GM18502 (cell line): ENCODE results near the gene TMEM120B.
"Not testable (repeated sequence)": the region's sequence is repeated elsewhere in the genome, so short reads cannot be mapped to it uniquely, and the experiment has no call there.

ENCODE experiments used
- ATAC-seq: cut with Tn5 transposase; IDR thresholded peaks from one replicate; pipeline ENCODE4 v1.9.1; 2021; ENCODE audit warnings: mild to moderate bottlenecking; ENCODE audit not compliant: unreplicated experiment, poor library complexity

The TMEM120B gene

GRCh38 chr12:121712461-121713256 lies at the start of gene TMEM120B:
TSS of gene TMEM120B (plus strand) at chr12:121712752. CDS start at chr12:121712896, 144 bp downstream.
- peak; percentile 80 for ATAC-seq

- no peak for ATAC-seq
Observed at GRCh38 chr12:121663610-121663929, 49.0 kb upstream of the TMEM120B start.

GRCh38 chr12:121666829-121667228 lies 45.7 kb upstream of the TMEM120B start:
- ATAC-seq = not testable (repeated sequence)

GRCh38 chr12:121668750-121669520 lies 43.6 kb upstream of the TMEM120B start:
- no peak for ATAC-seq

GRCh38 chr12:121669521-121669900 lies 43.0 kb upstream of the TMEM120B start, which contains the start of gene MORN3:
TSS of gene MORN3 (minus strand) at chr12:121669654. CDS start at chr12:121669483, 171 bp downstream.
- ATAC-seq = no peak

- no peak for ATAC-seq
Observed at GRCh38 chr12:121673013-121673511, 39.5 kb upstream of the TMEM120B start.

- ATAC-seq = no peak
Observed at GRCh38 chr12:121676190-121676589, 36.4 kb upstream of the TMEM120B start.

GRCh38 chr12:121678305-121678704 lies 34.2 kb upstream of the TMEM120B start:
- ATAC-seq = no peak

GRCh38 chr12:121678716-121679300 lies 33.7 kb upstream of the TMEM120B start:
- no peak for ATAC-seq

GRCh38 chr12:121679661-121680197 lies 32.8 kb upstream of the TMEM120B start:
- ATAC-seq = not testable (repeated sequence)

GRCh38 chr12:121688966-121689365 lies 23.6 kb upstream of the TMEM120B start:
- no peak for ATAC-seq

- ATAC-seq = no peak
Observed at GRCh38 chr12:121689430-121689829, 23.1 kb upstream of the TMEM120B start.

- ATAC-seq = not testable (repeated sequence)
Observed at GRCh38 chr12:121692744-121693143, 19.8 kb upstream of the TMEM120B start.

GRCh38 chr12:121693155-121693687 lies 19.3 kb upstream of the TMEM120B start:
- ATAC-seq = no peak

GRCh38 chr12:121697093-121697698 lies 15.4 kb upstream of the TMEM120B start:
- ATAC-seq = no peak

GRCh38 chr12:121697861-121698260 lies 14.7 kb upstream of the TMEM120B start:
- ATAC-seq = not testable (repeated sequence)

- ATAC-seq = no peak
Observed at GRCh38 chr12:121701667-121702277, 10.8 kb upstream of the TMEM120B start.

- no peak for ATAC-seq
Observed at GRCh38 chr12:121702944-121703343, 9.6 kb upstream of the TMEM120B start.

- ATAC-seq = no peak
Observed at GRCh38 chr12:121705514-121705913, 7.0 kb upstream of the TMEM120B start.
